ENCODE results near the gene MIXL1.

DNA sequence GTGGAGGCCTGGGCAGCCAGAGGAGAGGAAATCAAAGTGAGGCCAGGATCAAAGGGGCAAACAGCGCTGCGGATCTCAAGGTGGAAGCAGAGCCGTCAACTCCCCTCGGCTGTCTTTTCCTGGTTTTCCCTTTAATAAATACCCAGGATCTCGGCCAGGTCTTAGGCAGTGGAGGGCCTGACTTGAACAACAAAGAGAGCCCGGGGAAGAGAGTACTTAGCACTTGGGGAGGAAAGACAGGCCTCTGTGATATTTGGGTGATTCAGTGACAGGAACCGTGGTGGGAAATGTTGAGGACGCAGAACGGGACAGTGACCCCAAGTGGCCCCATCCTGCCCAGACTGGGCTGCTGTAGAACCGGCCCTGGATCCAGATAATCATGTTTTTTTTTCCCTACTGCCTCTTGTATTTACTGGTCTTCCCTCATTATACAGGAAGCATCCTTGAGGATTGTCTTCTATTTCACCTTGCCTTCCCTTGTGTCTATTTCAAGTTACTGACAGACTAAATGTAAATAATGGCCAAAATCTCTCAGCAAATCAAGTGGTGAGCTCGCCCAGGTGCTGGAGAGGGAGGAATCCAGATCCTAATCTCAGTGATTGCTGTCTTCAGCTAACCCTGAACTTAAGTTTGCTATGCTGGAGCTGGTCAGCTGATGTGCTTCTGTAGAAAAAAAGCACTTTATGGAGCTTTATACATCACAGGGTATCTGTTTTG, 2.8 kb upstream of the MIXL1 start:
- TF ChIP-seq, protein P1, sequence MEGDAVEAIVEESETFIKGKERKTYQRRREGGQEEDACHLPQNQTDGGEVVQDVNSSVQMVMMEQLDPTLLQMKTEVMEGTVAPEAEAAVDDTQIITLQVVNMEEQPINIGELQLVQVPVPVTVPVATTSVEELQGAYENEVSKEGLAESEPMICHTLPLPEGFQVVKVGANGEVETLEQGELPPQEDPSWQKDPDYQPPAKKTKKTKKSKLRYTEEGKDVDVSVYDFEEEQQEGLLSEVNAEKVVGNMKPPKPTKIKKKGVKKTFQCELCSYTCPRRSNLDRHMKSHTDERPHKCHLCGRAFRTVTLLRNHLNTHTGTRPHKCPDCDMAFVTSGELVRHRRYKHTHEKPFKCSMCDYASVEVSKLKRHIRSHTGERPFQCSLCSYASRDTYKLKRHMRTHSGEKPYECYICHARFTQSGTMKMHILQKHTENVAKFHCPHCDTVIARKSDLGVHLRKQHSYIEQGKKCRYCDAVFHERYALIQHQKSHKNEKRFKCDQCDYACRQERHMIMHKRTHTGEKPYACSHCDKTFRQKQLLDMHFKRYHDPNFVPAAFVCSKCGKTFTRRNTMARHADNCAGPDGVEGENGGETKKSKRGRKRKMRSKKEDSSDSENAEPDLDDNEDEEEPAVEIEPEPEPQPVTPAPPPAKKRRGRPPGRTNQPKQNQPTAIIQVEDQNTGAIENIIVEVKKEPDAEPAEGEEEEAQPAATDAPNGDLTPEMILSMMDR (IDR thresholded peaks at IDR 0.05), result no peak
- TF ChIP-seq POLR2A (IDR thresholded peaks at IDR 0.05), result no peak
